ENCODE results near the gene ARHGAP29. TPM values are rescaled to one million over a fixed set of nuclear protein-coding genes. Genes with fewer than 3 reads are reported as not detected.

ARHGAP29 gene
- total RNA-seq, 4 donors from 2014 or later: 1.4 to 30.5 (median 5.6) TPM

- intact Hi-C loops (cut with DNase I): no loop called here
- no peaks in the 10 kb centered on the region for H3K36me3 ChIP-seq
- no peaks in the 10 kb centered on the region for H3K9me3 ChIP-seq
- H3K27ac ChIP-seq: no peak overlapping the region
- DNase-seq: no peak
- 37 to 50% methylated on average over 2 of the region's 2 CpGs for WGBS, 2 donors
- no peaks in the 10 kb centered on the region for H3K27me3 ChIP-seq
- H3K4me3 ChIP-seq: no peak overlapping the region
- TF ChIP-seq CTCF (IDR thresholded peaks at IDR 0.05) (no peak), POLR2A (IDR thresholded peaks at IDR 0.05) (no peak)
- H3K4me1 ChIP-seq: peaks cover 0 to 14% (median 3%) of the 10 kb centered on the region in 3 donors
Measured at GRCh38 chr1:94255476-94255875, 18.1 kb upstream of the ARHGAP29 start.

- H3K4me3 ChIP-seq: no peak overlapping the region
- intact Hi-C loops (cut with DNase I): no loop called here
- 55 to 59% methylated on average over 3 of the region's 3 CpGs for WGBS, 2 donors
- no peaks in the 10 kb centered on the region for H3K27me3 ChIP-seq
- H3K27ac ChIP-seq: no peak overlapping the region
- H3K9me3 ChIP-seq: no peaks in the 10 kb centered on the region
- TF ChIP-seq POLR2A (IDR thresholded peaks at IDR 0.05) (no peak), CTCF (IDR thresholded peaks at IDR 0.05) (no peak)
- H3K36me3 ChIP-seq: no peaks in the 10 kb centered on the region
- H3K4me1 ChIP-seq: peaks cover 0 to 11% (median 3%) of the 10 kb centered on the region in 3 donors
- no peak for DNase-seq
Measured at GRCh38 chr1:94254073-94254810, 16.9 kb upstream of the ARHGAP29 start.

- WGBS, 2 donors: 92 to 93% methylated on average over 7 to 9 of the region's 9 CpGs
- no peak for DNase-seq
- Histone ChIP-seq H3K27me3 (peaks cover 0 to 4% (median 0%) of the 10 kb centered on the region in 4 donors), H3K27ac (no peak overlapping the region), H3K4me1 (peaks cover 0 to 4% (median 2%) of the 10 kb centered on the region in 3 donors), H3K9me3 (no peaks in the 10 kb centered on the region), H3K36me3 (no peaks in the 10 kb centered on the region), H3K4me3 (no peak overlapping the region)
- TF ChIP-seq POLR2A (IDR thresholded peaks at IDR 0.05): no peak
- TF ChIP-seq CTCF (IDR thresholded peaks at IDR 0.05): no peak
- intact Hi-C loops (cut with DNase I): no loop called here
Measured at GRCh38 chr1:94253456-94254017, 16.2 kb upstream of the ARHGAP29 start.

GRCh38 chr1:94250341-94250740, 13.0 kb upstream of the ARHGAP29 start:
- no peaks in the 10 kb centered on the region for H3K36me3 ChIP-seq
- no peak overlapping the region for H3K27ac ChIP-seq
- DNase-seq: no peak
- no peaks in the 10 kb centered on the region for H3K9me3 ChIP-seq
- H3K4me1 ChIP-seq: peaks cover 0 to 20% (median 2%) of the 10 kb centered on the region in 3 donors
- intact Hi-C loops (cut with DNase I): no loop called here
- peaks cover 0 to 29% (median 1%) of the 10 kb centered on the region in 4 donors for H3K27me3 ChIP-seq
- TF ChIP-seq CTCF (IDR thresholded peaks at IDR 0.05) (no peak), POLR2A (IDR thresholded peaks at IDR 0.05) (no peak)
- 66 to 72% methylated on average over 3 of the region's 3 CpGs for WGBS, 2 donors
- no peak overlapping the region for H3K4me3 ChIP-seq

GRCh38 chr1:94248956-94249688, 11.7 kb upstream of the ARHGAP29 start:
- TF ChIP-seq POLR2A (IDR thresholded peaks at IDR 0.05) (no peak), CTCF (IDR thresholded peaks at IDR 0.05) (no peak)
- H3K4me1 ChIP-seq: peaks cover 0 to 20% (median 2%) of the 10 kb centered on the region in 3 donors
- 73 to 90% methylated on average over 4 to 10 of the region's 11 CpGs for WGBS, 2 donors
- no peak for DNase-seq
- no peaks in the 10 kb centered on the region for H3K9me3 ChIP-seq
- intact Hi-C loops (cut with DNase I): no loop called here
- no peaks in the 10 kb centered on the region for H3K36me3 ChIP-seq
- H3K27ac ChIP-seq: no peak overlapping the region
- H3K4me3 ChIP-seq: no peak overlapping the region
- peaks cover 0 to 38% (median 1%) of the 10 kb centered on the region in 4 donors for H3K27me3 ChIP-seq
